Measurements from ENCODE around the gene CASP1.
"Not testable (repeated sequence)": the region's sequence is repeated elsewhere in the genome, so short reads cannot be mapped to it uniquely, and the experiment has no call there.

CASP1 gene

GRCh38 chr11:105034813-105035620, at the start of gene CASP1:
CASP1 (minus strand) TSS chr11:105035144; CDS start chr11:105035113, 31 bp downstream.
- DNase-seq (ENCODE audit: extremely low read depth in 1 of 2, low read depth in 1 of 2): peak in 1 of 2 donors; percentile 12

- DNase-seq (ENCODE audit: extremely low read depth in 1 of 2, low read depth in 1 of 2): no peak
Measured at GRCh38 chr11:105081412-105082150, 46.6 kb upstream of the CASP1 start.

- not testable (repeated sequence) for DNase-seq (ENCODE audit: extremely low read depth in 1 of 2, low read depth in 1 of 2)
Measured at GRCh38 chr11:105080171-105080906, 45.4 kb upstream of the CASP1 start.

GRCh38 chr11:105078283-105078682, 43.3 kb upstream of the CASP1 start:
- no peak for DNase-seq (ENCODE audit: extremely low read depth in 1 of 2, low read depth in 1 of 2)

GRCh38 chr11:105077141-105077790, 42.3 kb upstream of the CASP1 start:
- peak in 1 of 2 donors; percentile 28 for DNase-seq (ENCODE audit: extremely low read depth in 1 of 2, low read depth in 1 of 2)

GRCh38 chr11:105074166-105074530, 39.2 kb upstream of the CASP1 start:
- no peak for DNase-seq (ENCODE audit: extremely low read depth in 1 of 2, low read depth in 1 of 2)

- DNase-seq (ENCODE audit: extremely low read depth in 1 of 2, low read depth in 1 of 2): no peak
Measured at GRCh38 chr11:105073456-105074165, 38.7 kb upstream of the CASP1 start.

GRCh38 chr11:105072080-105072479, 37.1 kb upstream of the CASP1 start:
- DNase-seq (ENCODE audit: extremely low read depth in 1 of 2, low read depth in 1 of 2): not testable (repeated sequence)

GRCh38 chr11:105071089-105071732, 36.3 kb upstream of the CASP1 start:
- no peak for DNase-seq (ENCODE audit: extremely low read depth in 1 of 2, low read depth in 1 of 2)

- DNase-seq (ENCODE audit: extremely low read depth in 1 of 2, low read depth in 1 of 2): no peak
Measured at GRCh38 chr11:105070306-105070705, 35.4 kb upstream of the CASP1 start.

GRCh38 chr11:105069749-105070148, 34.8 kb upstream of the CASP1 start:
- DNase-seq (ENCODE audit: extremely low read depth in 1 of 2, low read depth in 1 of 2): not testable (repeated sequence)

- not testable (repeated sequence) for DNase-seq (ENCODE audit: extremely low read depth in 1 of 2, low read depth in 1 of 2)
Measured at GRCh38 chr11:105063245-105063941, 28.4 kb upstream of the CASP1 start.

- no peak for DNase-seq (ENCODE audit: extremely low read depth in 1 of 2, low read depth in 1 of 2)
Measured at GRCh38 chr11:105057432-105057831, 22.5 kb upstream of the CASP1 start.

GRCh38 chr11:105056446-105056845, 21.5 kb upstream of the CASP1 start:
- DNase-seq (ENCODE audit: extremely low read depth in 1 of 2, low read depth in 1 of 2): no peak

- no peak for DNase-seq (ENCODE audit: extremely low read depth in 1 of 2, low read depth in 1 of 2)
Measured at GRCh38 chr11:105054723-105055493, 20.0 kb upstream of the CASP1 start.

GRCh38 chr11:105052487-105052886, 17.5 kb upstream of the CASP1 start:
- DNase-seq (ENCODE audit: extremely low read depth in 1 of 2, low read depth in 1 of 2): no peak

- DNase-seq (ENCODE audit: extremely low read depth in 1 of 2, low read depth in 1 of 2): no peak
Measured at GRCh38 chr11:105051559-105051958, 16.6 kb upstream of the CASP1 start.

GRCh38 chr11:105049481-105049880, 14.5 kb upstream of the CASP1 start:
- no peak for DNase-seq (ENCODE audit: extremely low read depth in 1 of 2, low read depth in 1 of 2)
